Left ventricle myocardium superior (tissue), 1 donor: Measurements from ENCODE around the gene PARM1. TPM values are rescaled to one million over a fixed set of nuclear protein-coding genes. Genes with fewer than 3 reads are reported as not detected.

Source experiments
- ATAC-seq: fragments of 200-7000 bp; cut with Tn5 transposase; one replicate; pipeline ENCODE4 v1.9.1; 2020; ENCODE audit warnings: mild to moderate bottlenecking, moderate library complexity
- DNase-seq: peaks from one replicate; pipeline ENCODE4 v3.0.0-alpha.2; 2020
- intact Hi-C: fragments of 100-400 bp; cut with micrococcal nuclease; formaldehyde crosslinking; loops from one replicate; pipeline ENCODE4 v1.11.0; 2022
- total RNA-seq: library from RNA; stranded (reverse); fragmentation: NEBNext Ultra II Directional; extraction: Animal tissue kit (Norgen Biotek cat#: 25700); gene quantifications from one replicate; pipeline ENCODE4 v1.2.1, GENCODE V29; 2021
- donor health status: DM: no; HTN: yes; CAD: no; lungs with severe emphysema.

PARM1 gene
- total RNA-seq, 1 donor from 2014 or later, result 107 TPM

DNA sequence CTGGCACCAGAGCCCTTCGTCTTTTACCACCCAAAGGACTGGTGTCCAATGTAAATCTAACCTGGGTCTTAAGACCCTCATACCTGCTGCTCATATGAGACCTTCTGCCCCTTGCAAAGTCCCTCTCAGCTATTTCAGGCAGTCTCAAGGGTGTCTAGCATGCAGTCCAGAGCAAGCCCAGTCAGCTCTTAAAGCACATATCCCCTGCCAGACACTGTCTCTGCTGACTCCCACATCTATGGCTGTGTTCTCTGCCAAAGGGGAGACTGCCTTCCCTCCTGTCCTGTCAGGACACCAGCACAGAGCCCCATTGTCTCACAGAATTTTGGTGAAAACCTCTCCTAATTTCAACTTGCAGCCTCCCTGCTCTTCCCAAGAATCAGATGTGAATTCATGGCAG, 118.5 kb downstream of the PARM1 start:
- peak; percentile 79 for ATAC-seq
- intact Hi-C loops, result no loop called here
- no peak for DNase-seq

DNA sequence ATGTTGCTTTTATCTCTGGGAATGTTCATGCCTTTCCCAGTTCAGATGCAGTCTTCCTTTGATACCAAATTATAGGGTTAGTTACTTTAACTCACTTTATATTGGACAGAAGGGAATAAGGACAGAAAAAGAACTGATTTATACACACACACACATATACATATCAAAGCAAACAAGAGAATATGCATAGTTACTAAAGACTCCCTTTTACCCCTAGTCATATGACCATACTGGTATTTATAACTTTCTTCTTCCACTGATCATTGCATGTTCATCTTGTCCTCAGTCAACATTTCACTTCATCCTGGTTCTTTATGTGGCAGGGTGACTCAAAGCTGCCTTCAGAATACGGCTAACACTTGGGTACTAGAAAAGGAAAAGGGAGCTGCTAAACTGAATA, 120.4 kb downstream of the PARM1 start:
- DNase-seq (no peak), ATAC-seq (no peak)
- intact Hi-C loops, result no loop called here

DNA sequence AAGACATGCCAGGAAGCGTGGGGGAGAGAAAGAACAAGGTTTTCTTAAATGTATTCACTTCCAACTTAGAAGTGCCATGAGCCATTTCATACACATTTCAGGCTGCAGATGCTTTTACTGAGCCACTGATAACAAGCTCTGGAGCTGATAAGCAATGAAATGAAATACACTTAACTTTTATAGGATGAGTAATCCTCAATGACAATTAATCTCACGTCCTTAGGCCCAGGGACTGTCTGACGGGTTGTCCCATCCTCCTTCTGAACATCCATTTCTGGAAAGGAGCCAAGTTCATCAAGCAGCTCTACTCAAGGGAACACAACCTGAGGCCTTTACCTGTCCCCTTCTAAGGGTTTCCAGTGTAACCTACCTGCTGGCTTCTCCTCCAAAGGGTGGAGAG, 121.2 kb downstream of the PARM1 start:
- intact Hi-C loops, result no loop called here
- no peak for DNase-seq
- ATAC-seq, result no peak

- intact Hi-C loops, result no loop called here
- no peak for DNase-seq
- ATAC-seq, result peak; percentile 69
Observed at GRCh38 chr4:75056277-75056676, 123.4 kb downstream of the PARM1 start.

- DNase-seq, result no peak
- ATAC-seq, result no peak
- intact Hi-C loops, result no loop called here
Observed at GRCh38 chr4:75057369-75057768, 124.5 kb downstream of the PARM1 start.

DNA sequence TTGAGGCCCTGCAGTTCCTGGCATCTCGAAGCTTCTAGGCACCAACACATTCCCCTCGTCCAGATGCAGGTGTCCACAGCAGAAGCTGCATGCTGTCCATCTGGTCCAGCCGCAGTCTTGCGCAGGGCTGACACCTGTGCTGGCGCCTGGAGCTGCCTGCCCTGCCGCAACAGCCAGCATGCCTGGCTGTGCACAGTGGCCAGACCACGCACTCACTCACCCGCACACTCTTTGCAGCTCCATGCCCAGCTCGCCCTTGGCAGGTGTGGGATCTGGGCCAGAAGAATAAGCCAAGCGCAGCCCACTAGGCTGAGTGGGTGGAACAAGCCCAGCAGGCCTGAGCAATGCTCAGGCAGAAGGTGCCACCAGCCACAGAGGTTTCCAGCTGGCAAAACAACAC, 125.6 kb downstream of the PARM1 start:
- intact Hi-C loops, result no loop called here
- ATAC-seq (no peak), DNase-seq (no peak)

- intact Hi-C loops, result no loop called here
- ATAC-seq, result no peak
Observed at GRCh38 chr4:75063433-75063832, 130.5 kb downstream of the PARM1 start.

DNA sequence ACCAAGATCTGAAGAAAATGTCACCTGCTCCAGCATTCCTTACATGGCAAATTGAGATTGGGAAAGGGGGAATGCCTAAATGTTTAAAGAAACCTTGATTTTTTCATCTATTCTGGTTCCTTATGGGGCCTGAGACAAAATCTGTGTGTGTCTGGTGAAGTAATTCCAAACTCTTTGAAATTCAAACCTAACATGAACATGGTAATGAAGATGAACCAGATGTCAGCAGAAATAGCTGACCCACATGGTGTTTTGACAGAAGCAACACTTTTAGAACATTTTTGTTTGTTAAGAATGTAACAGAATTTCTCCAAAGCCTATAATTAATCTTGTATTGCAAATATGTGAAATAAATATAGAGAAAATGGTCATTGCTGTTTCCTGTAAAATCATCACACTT, 133.0 kb downstream of the PARM1 start:
- no peak for ATAC-seq
- no peak for DNase-seq
- intact Hi-C loops, result no loop called here

More at GRCh38 chr4:75063433-75063832, 130.5 kb downstream of the PARM1 start:
- DNase-seq, result no peak

- intact Hi-C loops, result no loop called here
- no peak for DNase-seq
- no peak for ATAC-seq
Observed at GRCh38 chr4:75069493-75070074, 136.7 kb downstream of the PARM1 start.

- DNase-seq (no peak), ATAC-seq (no peak)
- intact Hi-C loops, result no loop called here
Observed at GRCh38 chr4:75071317-75071716, 138.4 kb downstream of the PARM1 start.

- DNase-seq (no peak), ATAC-seq (no peak)
- intact Hi-C loops, result no loop called here
Observed at GRCh38 chr4:75080888-75081287, 148.0 kb downstream of the PARM1 start.

DNA sequence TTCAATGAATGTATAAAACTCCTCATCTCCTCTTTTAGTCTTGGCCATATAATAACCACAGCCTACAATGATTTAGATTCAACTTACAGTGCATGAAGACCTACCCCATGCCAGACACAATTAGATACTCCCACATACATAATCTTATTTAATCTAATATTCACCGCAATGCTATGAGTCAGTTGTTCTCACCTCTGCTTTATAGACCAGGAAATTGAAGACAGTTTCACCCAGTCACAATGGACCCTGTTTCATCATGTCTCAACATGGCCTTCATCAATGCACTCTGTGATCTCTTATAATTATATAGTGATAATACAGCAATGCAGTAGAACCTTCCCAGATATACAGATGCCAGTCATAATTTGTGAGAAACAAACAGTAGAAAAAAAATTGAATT, 148.6 kb downstream of the PARM1 start:
- DNase-seq (no peak), ATAC-seq (no peak)
- intact Hi-C loops, result no loop called here

- ATAC-seq (peak; percentile 76), DNase-seq (no peak)
- intact Hi-C loops, result no loop called here
Observed at GRCh38 chr4:75087416-75087815, 154.5 kb downstream of the PARM1 start.

- peak; percentile 96 for ATAC-seq
- DNase-seq, result no peak
- intact Hi-C loops, result no loop called here
Observed at GRCh38 chr4:75087865-75088264, 154.9 kb downstream of the PARM1 start.

- DNase-seq (no peak), ATAC-seq (no peak)
- intact Hi-C loops, result no loop called here
Observed at GRCh38 chr4:75089206-75089605, 156.3 kb downstream of the PARM1 start.

- ATAC-seq (no peak), DNase-seq (no peak)
- intact Hi-C loops, result no loop called here
Observed at GRCh38 chr4:75099321-75099720, 166.4 kb downstream of the PARM1 start.

Other genes starting within 250 kb of the PARM1 start
- 0.12 TPM for gene BTC, start 138.6 kb upstream of the PARM1 start, total RNA-seq